Rectal smooth muscle tissue (tissue), 1 donor: ENCODE measurements around the gene LDB1.
A peak's percentile ranks its signal among the peaks of the same experiment; 100 is the strongest.

Source experiments
- H3K27ac ChIP-seq: one replicate; pipeline ENCODE4 v1.7.0; 2013; ENCODE audit warnings: low read depth, low read length, inconsistent platforms
- H3K27me3 ChIP-seq: one replicate; pipeline ENCODE4 v1.7.0; 2013; ENCODE audit warnings: low read length; ENCODE audit not compliant: control insufficient read depth, insufficient read depth
- H3K36me3 ChIP-seq: one replicate; pipeline ENCODE4 v1.7.0; 2013; ENCODE audit warnings: low read length; ENCODE audit not compliant: control insufficient read depth, insufficient read depth
- H3K4me1 ChIP-seq: one replicate; pipeline ENCODE4 v1.7.0; 2013; ENCODE audit warnings: low read length; ENCODE audit not compliant: control insufficient read depth, insufficient read depth
- H3K4me3 ChIP-seq: one replicate; pipeline ENCODE4 v1.7.0; 2013; ENCODE audit warnings: low read length
- H3K9ac ChIP-seq: one replicate; pipeline ENCODE4 v1.7.0; 2013; ENCODE audit warnings: low read length

Gene LDB1

DNA sequence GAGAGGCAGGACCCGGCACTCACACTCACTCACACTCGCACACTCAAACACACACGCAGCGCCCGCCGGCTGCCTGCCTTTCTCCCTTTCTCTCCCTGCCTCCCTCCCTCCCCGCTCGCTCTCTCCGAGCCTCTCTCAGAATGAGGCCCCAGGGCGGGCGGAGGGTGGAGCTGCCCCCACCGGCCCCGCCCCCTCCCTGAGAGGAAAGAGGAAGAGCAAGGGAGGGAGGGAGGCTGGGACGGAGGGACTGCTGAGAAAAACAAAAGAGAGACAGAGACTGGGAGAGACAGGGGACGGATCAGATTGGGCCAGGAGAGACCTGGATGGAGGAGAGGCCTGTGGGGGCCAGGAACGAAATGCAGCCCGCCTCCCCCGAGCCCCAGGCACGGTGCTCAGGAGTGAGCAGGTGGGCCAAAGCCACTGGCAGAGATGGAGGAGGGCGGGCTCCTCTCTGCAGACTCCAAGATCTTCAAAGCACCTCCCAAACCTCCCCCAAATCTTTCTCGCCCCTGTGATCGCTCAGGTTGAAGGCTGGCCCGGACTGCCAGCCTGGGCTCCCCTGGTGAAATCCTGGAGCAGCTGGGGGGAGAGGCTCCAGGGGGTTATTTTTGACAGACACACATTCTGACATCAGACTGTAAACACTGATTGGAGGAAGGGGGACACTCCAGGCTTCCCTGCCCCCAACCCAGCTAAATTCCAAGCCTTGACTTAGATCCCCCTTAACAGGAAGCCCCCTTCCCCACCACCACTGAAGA is 5.1 kb downstream of the LDB1 start:
- H3K4me1 ChIP-seq, result peaks cover 32% of the 10 kb centered on the region
- H3K27me3 ChIP-seq, result no peaks in the 10 kb centered on the region
- H3K4me3 ChIP-seq, result peak overlapping the region; percentile 69
- peak overlapping the region; percentile 100 for H3K27ac ChIP-seq
- H3K36me3 ChIP-seq, result peaks cover 12% of the 10 kb centered on the region
- no peak overlapping the region for H3K9ac ChIP-seq

DNA sequence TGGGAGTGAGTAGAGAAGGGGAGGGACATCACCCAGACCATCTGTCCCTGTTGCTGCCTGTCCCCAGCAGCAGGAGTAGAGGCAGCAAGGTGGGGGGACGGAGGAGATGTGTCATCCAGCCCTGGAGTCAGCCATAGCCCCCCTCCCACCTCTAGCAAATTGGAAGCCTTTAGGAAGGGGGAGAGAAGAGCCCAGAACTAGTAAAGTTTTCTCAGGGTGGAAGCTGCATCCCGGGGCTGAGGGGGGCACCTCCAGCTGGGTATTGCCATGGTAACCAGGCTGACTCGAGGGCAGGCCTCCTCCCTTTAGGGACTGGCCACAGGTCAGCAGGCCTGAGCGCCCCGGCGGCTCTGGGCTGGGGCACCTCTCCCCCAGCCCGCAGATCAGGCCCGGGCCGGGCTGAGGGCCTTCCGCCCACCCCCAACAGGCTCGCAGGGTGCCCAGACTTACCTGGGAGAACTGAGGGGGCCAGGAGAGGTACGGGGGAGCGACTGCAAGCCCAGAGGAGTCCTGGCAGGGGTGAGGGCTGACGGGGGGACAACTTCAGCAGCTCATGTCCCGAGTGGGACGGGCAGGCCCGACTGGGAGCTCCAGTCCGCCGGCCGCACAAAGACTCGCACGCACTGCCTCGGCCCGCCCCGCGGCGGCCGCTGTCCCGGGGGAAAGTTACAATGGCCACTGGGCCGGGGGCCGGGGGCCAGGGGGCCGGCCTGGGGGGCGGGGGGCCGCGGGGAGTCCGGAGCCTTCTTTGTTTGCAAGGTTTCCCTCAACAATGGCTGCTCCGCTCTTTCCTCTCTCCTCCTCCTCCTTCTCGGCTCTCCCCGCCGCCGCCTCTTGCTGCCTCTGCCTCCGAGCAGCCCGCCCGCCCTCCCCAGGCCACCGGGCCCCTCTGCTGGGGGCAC is 6.0 kb downstream of the LDB1 start:
- Histone ChIP-seq H3K4me1 (peaks cover 32% of the 10 kb centered on the region), H3K36me3 (peaks cover 20% of the 10 kb centered on the region), H3K4me3 (peak overlapping the region; percentile 75), H3K9ac (peak overlapping the region; percentile 27), H3K27me3 (no peaks in the 10 kb centered on the region), H3K27ac (no peak overlapping the region)

DNA sequence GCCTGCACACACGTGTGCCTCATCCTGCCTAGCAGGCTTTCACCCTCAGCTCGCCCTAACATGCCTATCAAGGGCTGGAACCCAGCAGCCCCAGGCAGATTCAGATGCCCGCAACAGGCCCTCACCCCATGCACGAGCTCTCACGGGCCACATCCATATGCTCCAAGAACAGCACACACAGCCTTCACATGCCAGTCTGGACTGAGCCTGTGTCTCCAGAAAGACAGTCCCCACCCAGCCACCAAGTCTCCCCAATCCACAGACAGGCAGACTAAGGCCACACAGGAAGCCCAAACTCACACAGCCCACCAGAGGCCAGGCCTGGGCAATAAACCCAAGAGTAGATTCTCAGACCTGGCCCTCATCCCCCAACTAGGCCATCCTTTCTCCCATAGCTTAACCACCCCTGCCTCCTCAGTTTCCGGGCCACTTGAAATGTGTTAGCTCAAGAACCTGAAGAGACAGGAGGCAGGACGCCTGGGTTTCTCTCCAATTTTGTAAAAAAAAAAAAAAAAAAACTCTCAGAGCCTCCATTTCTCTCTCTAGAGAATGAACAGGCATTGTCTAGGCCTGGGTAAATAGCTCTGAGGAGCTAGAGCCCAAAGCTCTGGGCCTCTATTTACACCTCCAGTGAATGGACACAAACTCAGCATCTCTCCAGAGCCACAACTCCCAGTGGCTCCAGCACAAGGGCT is 6.8 kb downstream of the LDB1 start:
- H3K27me3 ChIP-seq, result no peaks in the 10 kb centered on the region
- H3K4me1 ChIP-seq, result peaks cover 27% of the 10 kb centered on the region
- H3K27ac ChIP-seq, result no peak overlapping the region
- H3K36me3 ChIP-seq, result peaks cover 28% of the 10 kb centered on the region
- H3K4me3 ChIP-seq, result peak overlapping the region; percentile 75
- peak overlapping the region; percentile 27 for H3K9ac ChIP-seq

DNA sequence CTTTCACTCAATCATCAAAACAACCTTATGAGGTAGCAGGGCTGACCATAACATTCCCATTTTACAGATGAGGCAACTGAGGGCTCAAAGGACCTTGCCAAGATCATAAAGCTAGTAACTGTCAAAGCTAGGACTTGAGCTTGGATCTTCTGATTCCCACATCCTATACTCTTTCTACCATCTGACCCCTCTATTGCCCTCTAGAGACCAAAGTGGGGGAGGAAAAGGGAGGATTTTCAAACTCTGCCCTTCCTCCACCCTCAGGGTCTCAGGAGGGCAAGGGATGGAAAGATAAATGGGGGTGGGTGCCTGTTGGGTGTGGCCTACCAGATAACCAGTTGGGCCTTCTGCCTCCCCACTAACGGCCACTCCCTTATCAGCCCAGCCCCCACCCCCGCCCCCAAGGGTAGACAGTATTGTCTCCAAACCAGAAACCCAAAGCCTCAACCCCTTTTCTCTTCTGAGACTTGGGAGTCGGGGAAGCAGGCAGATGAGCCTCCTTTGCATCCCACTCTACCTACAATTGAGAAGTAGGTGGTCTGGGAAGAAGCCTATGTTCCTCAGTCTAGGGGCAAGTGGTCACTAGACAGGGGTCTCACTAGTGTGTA is 7.9 kb downstream of the LDB1 start:
- peaks cover 25% of the 10 kb centered on the region for H3K4me1 ChIP-seq
- H3K4me3 ChIP-seq, result no peak overlapping the region
- H3K9ac ChIP-seq, result no peak overlapping the region
- no peak overlapping the region for H3K27ac ChIP-seq
- H3K36me3 ChIP-seq, result peaks cover 30% of the 10 kb centered on the region
- no peaks in the 10 kb centered on the region for H3K27me3 ChIP-seq

DNA sequence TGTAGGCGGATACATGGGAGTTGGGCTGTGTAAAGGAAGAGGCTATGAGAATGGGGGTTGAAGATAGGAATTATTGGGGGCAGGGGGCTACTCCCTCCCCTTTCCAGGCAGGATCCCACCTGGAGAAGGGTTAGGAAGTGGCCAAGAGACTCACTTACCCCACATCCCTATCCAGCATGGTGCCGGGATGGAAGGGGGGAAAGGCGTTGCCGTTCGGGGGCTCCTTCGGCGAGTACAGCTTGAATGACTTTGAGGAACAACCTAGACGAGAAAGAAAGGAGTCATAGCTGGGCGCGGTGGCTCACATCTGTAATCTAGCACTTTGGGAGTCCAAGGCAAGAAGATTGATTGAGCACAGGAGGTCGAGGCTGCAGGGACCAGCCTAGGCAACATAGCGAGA is 8.9 kb downstream of the LDB1 start:
- Histone ChIP-seq H3K9ac (no peak overlapping the region), H3K36me3 (peaks cover 34% of the 10 kb centered on the region), H3K27me3 (no peaks in the 10 kb centered on the region), H3K27ac (no peak overlapping the region), H3K4me1 (peaks cover 16% of the 10 kb centered on the region), H3K4me3 (no peak overlapping the region)

DNA sequence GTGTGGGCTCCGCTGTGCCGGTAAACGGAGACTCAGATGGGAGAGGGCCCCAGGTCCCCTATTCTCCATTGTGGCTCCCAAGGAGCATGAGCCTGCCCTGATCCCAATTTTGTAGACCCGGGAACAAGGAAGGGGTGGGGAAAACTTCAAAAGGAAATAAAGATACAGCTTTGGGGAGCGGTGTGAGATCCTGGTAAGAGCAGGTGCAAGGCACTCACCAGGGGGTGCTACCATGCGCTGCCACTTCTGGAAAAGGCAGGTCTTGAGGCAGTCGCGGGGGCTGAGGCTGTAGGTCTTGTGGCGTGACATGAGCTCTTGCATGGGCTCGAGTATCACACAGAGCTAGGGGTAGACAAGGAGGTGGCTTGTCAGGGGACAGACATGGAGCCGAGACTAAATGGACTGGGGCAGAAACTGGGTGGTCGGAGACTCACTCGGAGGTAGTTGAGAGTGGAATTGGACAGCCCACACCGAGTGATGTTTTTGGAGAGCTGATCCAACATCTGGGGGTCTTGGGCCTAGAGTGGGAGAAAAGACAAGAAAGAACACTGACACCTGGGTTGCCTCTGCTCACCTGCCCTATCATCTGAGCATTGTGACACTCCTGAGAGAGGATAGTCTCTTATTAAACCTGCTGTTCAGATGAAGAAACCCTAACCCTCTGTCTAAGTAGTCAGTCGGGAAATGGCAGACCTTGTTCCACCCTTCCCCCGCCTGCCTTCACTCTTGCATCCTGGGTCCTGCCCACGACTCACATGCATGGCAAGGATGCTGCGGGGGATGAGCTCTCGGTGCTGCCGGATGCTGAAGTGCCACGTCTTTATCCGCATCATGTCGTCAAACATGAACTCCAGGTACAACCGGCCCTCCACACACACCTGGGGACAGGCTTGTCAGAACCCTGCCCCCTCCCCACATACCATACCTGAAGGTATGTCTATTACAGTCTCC is 10.7 kb downstream of the LDB1 start:
- no peak overlapping the region for H3K9ac ChIP-seq
- H3K27me3 ChIP-seq, result no peaks in the 10 kb centered on the region
- no peak overlapping the region for H3K27ac ChIP-seq
- no peak overlapping the region for H3K4me3 ChIP-seq
- H3K4me1 ChIP-seq, result peaks cover 8% of the 10 kb centered on the region
- peaks cover 34% of the 10 kb centered on the region for H3K36me3 ChIP-seq

DNA sequence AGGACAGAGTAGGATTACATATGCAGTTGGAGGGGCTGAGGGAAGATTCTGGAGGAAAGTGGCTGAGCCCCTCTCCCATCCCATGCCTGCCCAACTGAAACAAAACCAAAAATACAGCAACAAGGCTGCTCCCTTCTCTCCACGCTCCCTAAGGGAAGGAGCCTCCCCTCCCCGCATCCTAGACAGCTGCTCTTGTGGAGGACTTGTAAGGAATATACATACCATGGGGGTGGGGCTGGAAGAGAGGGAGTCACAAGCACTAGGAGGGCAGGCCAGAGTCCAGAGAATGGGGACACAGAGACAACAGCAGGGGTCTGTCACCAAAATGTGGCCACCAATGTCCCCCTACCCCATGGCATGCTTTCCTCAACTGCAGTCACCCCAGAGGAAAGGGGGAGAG is 13.2 kb downstream of the LDB1 start:
- Histone ChIP-seq H3K4me3 (no peak overlapping the region), H3K4me1 (no peaks in the 10 kb centered on the region), H3K9ac (no peak overlapping the region), H3K27me3 (no peaks in the 10 kb centered on the region), H3K27ac (no peak overlapping the region), H3K36me3 (peaks cover 34% of the 10 kb centered on the region)

DNA sequence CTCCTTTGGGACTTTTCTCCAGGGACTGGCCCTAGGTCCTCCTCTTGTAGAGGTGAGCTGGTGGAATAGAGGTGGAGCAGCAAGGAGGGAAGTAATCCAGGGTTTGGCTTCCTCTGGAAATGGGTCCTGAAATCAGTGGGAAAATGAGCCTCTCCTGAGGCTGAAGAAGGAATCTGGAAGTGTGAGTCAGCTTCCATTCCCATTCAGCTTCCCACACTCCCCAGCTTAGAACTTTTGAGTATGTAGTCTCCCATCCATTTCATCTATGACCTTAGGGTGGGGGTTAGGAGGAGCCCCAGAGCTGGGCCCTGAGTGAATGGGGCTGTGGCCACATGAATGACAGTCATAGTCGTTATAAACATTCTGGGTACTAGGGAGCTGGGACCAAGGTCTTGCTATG is 17.7 kb downstream of the LDB1 start:
- no peak overlapping the region for H3K9ac ChIP-seq
- peaks cover 4% of the 10 kb centered on the region for H3K36me3 ChIP-seq
- no peaks in the 10 kb centered on the region for H3K4me1 ChIP-seq
- H3K4me3 ChIP-seq, result no peak overlapping the region
- no peaks in the 10 kb centered on the region for H3K27me3 ChIP-seq
- H3K27ac ChIP-seq, result no peak overlapping the region

DNA sequence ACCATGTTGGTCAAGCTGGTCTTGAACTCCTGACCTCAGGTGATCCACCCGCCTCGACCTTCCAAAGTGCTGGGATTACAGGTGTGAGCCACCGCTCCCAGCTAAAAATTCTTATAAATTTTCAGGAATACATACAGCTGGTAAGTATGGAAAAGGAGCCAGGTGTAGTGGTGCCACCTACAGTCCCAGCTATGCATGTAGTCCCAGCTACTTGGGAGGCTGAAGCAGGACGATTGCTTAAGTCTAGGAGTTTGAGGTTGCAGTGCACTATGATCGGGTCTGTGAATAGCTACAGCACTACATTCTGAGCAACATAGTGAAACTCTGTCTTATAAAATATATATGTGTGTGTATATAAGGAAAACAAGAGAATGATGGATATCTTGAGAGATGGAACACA is 19.0 kb downstream of the LDB1 start:
- Histone ChIP-seq H3K4me3 (no peak overlapping the region), H3K27me3 (no peaks in the 10 kb centered on the region), H3K27ac (no peak overlapping the region), H3K9ac (no peak overlapping the region), H3K36me3 (no peaks in the 10 kb centered on the region), H3K4me1 (no peaks in the 10 kb centered on the region)

DNA sequence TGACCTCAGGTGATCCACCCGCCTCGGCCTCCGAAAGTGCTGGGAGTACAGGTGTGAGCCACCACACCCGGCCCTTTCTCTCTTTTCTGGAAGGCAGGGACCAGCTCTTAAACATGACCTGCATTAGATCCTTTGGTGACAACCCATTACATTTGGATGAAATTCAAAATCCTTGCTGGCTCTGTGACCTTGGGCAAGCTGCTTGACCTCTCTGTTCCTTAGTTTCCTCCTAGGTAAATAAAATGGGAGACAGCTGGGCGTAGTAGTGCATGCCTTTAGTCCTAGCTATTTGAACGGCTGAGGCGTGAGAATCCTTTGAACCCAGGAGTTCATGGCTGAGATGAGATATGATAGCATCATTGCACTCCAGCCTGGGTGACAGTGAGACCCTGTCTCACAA is 23.7 kb downstream of the LDB1 start:
- Histone ChIP-seq H3K4me1 (no peaks in the 10 kb centered on the region), H3K27me3 (no peaks in the 10 kb centered on the region), H3K4me3 (no peak overlapping the region)

DNA sequence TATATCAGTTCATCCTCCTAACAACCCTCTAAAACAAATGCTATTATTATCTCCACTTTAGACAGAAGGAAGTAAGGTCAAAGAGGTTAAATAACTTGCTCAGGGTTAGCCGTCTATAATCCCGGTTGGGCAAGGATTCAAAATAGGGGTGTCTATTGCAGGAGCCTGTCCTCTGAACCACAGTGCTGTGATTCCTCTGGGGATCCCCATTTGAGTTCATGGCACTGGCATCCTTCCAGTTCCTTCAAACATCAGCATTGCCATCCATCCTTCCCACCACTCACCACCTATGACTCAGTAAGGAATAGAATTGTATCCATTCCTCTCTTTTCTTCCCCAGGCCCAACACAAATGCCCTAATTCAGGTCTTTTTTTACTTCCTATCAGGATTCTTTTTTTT is 29.4 kb downstream of the LDB1 start:
- no peaks in the 10 kb centered on the region for H3K27me3 ChIP-seq

More for the DNA sequence above, 23.7 kb downstream of the LDB1 start:
- Histone ChIP-seq H3K27ac (no peak overlapping the region), H3K36me3 (no peaks in the 10 kb centered on the region), H3K9ac (no peak overlapping the region)

More for the DNA sequence above, 29.4 kb downstream of the LDB1 start:
- Histone ChIP-seq H3K4me1 (no peaks in the 10 kb centered on the region), H3K4me3 (no peak overlapping the region), H3K36me3 (no peaks in the 10 kb centered on the region), H3K27ac (no peak overlapping the region), H3K9ac (no peak overlapping the region)
